B cell (primary cell): Measurements from ENCODE around the gene MUC13. TPM values are rescaled to one million over a fixed set of nuclear protein-coding genes. Genes with fewer than 3 reads are reported as not detected.

Source experiments
- ATAC-seq: fragments of 200-7000 bp; cut with Tn5 transposase; one replicate; pipeline ENCODE4 v1.10.0; 2021; ENCODE audit warnings: low read depth, mild to moderate bottlenecking, moderate number of reproducible peaks, moderate library complexity
- CTCF ChIA-PET: fragments of 350-600 bp; sonication (Branson Sonifier 250); formaldehyde crosslinking; loops from one replicate; lab custom pipeline; 2021; ENCODE audit warnings: antibody characterized with exemption, inconsistent platforms; lab: Charles Lee
- POLR2A ChIA-PET: fragments of 350-600 bp; sonication (Branson Sonifier 250); formaldehyde crosslinking; loops from one replicate; lab custom pipeline; 2021; ENCODE audit warnings: antibody characterized with exemption; lab: Charles Lee
- DNase-seq: peaks from one replicate; pipeline ENCODE4 v3.0.0; 2013
- H2AFZ ChIP-seq: 2 replicates; pipeline ENCODE4 v1.6.1; 2012; ENCODE audit warnings: mild to moderate bottlenecking, low read depth, low read length; ENCODE audit not compliant: insufficient read depth, poor library complexity, severe bottlenecking
- H3K27ac ChIP-seq, 2 donors: 1 replicate in 1 of 2; 2 replicates in 1 of 2; pipeline ENCODE4 v1.5.1; 2012 to 2013; ENCODE audit warnings: low read length in 2 of 2, mild to moderate bottlenecking in 2 of 2, moderate library complexity in 1 of 2
- H3K27me3 ChIP-seq, 4 experiments: fragments of 200-600 bp in 1 of 4; sonication (generic) in 1 of 4; replicated peaks in 1 of 4; 1 replicate in 2 of 4; 2 replicates in 2 of 4; pipeline versions ENCODE4 v1.6.1 to v1.7.0; 2013 to 2016; ENCODE audit warnings: low read length in 3 of 4, mild to moderate bottlenecking in 2 of 4, mixed read lengths in 1 of 4, moderate library complexity in 1 of 4; ENCODE audit not compliant: insufficient read depth in 4 of 4, control insufficient read depth in 3 of 4; ENCODE audit errors: control extremely low read depth in 1 of 4
- H3K36me3 ChIP-seq, 2 experiments: replicated peaks in 1 of 2; 1 replicate in 1 of 2; 2 replicates in 1 of 2; pipeline versions ENCODE4 v1.6.1 to v1.7.1; 2013; ENCODE audit warnings: low read length in 1 of 2; ENCODE audit not compliant: insufficient read depth in 2 of 2, control insufficient read depth in 1 of 2; ENCODE audit errors: control extremely low read depth in 1 of 2, extremely low read depth in 1 of 2
- H3K4me1 ChIP-seq, 2 donors: fragments of 200-600 bp in 1 of 2; sonication (generic) in 1 of 2; 1 replicate in 1 of 2; 2 replicates in 1 of 2; pipeline versions ENCODE4 v1.5.1 to v1.6.1; 2013 to 2017; ENCODE audit warnings: low read length in 2 of 2; ENCODE audit not compliant: control insufficient read depth in 2 of 2, insufficient read depth in 2 of 2
- H3K4me2 ChIP-seq: replicated peaks from 2 replicates; pipeline ENCODE3; 2012; ENCODE audit warnings: mild to moderate bottlenecking, low read depth, low read length; ENCODE audit not compliant: poor library complexity, severe bottlenecking
- H3K4me3 ChIP-seq, 5 experiments: fragments of 200-600 bp in 1 of 5; sonication (generic) in 1 of 5; 1 replicate in 3 of 5; 2 replicates in 2 of 5; pipeline versions ENCODE4 v1.5.1 to v1.7.0; 2011 to 2016; ENCODE audit warnings: low read length in 4 of 5, mild to moderate bottlenecking in 4 of 5, low read depth in 2 of 5, control low read depth in 1 of 5, moderate library complexity in 1 of 5; ENCODE audit not compliant: insufficient read depth in 1 of 5; ENCODE audit errors: control extremely low read depth in 1 of 5, extremely low read depth in 1 of 5
- H3K79me2 ChIP-seq: fragments of 200-600 bp; sonication (generic); one replicate; pipeline ENCODE4 v1.6.0; 2016; ENCODE audit warnings: low read length; ENCODE audit not compliant: control insufficient read depth, insufficient read depth
- H3K9ac ChIP-seq: fragments of 200-600 bp; sonication (generic); 2 replicates; pipeline ENCODE4 v1.6.1; 2017; ENCODE audit warnings: mild to moderate bottlenecking, low read length, moderate library complexity
- H3K9me3 ChIP-seq, 3 donors: one replicate each; pipeline versions ENCODE4 v1.6.1 to v1.7.1; 2013; ENCODE audit warnings: low read length in 2 of 3; ENCODE audit not compliant: control insufficient read depth in 2 of 3, insufficient read depth in 1 of 3; ENCODE audit errors: control extremely low read depth in 1 of 3
- H4K20me1 ChIP-seq: 2 replicates; pipeline ENCODE4 v1.6.0; 2012; ENCODE audit warnings: mild to moderate bottlenecking, low read length; ENCODE audit not compliant: insufficient read depth, control insufficient read depth, poor library complexity, severe bottlenecking
- H3K27ac Mint-ChIP-seq: one replicate; pipeline ENCODE4 v1.8.0; 2021; ENCODE audit warnings: mixed read lengths
- H3K27me3 Mint-ChIP-seq: one replicate; pipeline ENCODE4 v1.8.0; 2021; ENCODE audit warnings: mixed read lengths
- H3K4me1 Mint-ChIP-seq: one replicate; pipeline ENCODE4 v1.8.0; 2021; ENCODE audit warnings: mixed read lengths
- H3K4me3 Mint-ChIP-seq: one replicate; pipeline ENCODE4 v1.8.0; 2021; ENCODE audit warnings: mixed read lengths
- H3K9me3 Mint-ChIP-seq: one replicate; pipeline ENCODE4 v1.8.0; 2022; ENCODE audit warnings: mixed read lengths; ENCODE audit not compliant: insufficient read depth
- CTCF ChIP-seq: fragments of 200-600 bp; IDR thresholded peaks from one replicate; pipeline ENCODE4 v1.8.0; 2022; ENCODE audit warnings: antibody characterized with exemption, mild to moderate bottlenecking
- EZH2 ChIP-seq: IDR thresholded peaks from 2 replicates; pipeline ENCODE4 v1.6.1; 2012; ENCODE audit warnings: borderline replicate concordance, low read depth, mild to moderate bottlenecking, moderate library complexity, low read length; ENCODE audit not compliant: insufficient read depth, poor library complexity, severe bottlenecking
- WGBS: methylation state at CpG from one replicate; pipeline ENCODE4 v1.1.5; 2013; ENCODE audit warnings: missing lambda C conversion rate; ENCODE audit not compliant: insufficient coverage; 5-methylcytosine and 5-hydroxymethylcytosine counted together
- intact Hi-C: fragments of 100-400 bp; cut with micrococcal nuclease; formaldehyde crosslinking; loops from one replicate; pipeline ENCODE4 v1.10.0; 2022
- polyA plus RNA-seq: library from polyadenylated mRNA; depleted of rRNA; stranded (reverse); fragments of >200 nt; gene quantifications from 2 replicates; pipeline ENCODE4 v1.2.3, GENCODE V29; 2012
- total RNA-seq, 2 donors: library from RNA; stranded (reverse); fragments of 120-200 nt in 1 of 2; gene quantifications; 1 replicate in 1 of 2; 2 replicates in 1 of 2; pipeline versions ENCODE4 v1.2.3 to v1.2.4, GENCODE V29; 2013 to 2022

The MUC13 gene
- total and polyA plus RNA-seq, 2 donors (not counting 1 experiment from before 2014, with no cell fraction given), result not detected

GRCh38 chr3:124896824-124897526, 37.6 kb downstream of the MUC13 start:
- ChIA-PET POLR2A (no interaction called here), CTCF (no interaction called here)
- Histone ChIP-seq H3K4me2 (no peak overlapping the region), H3K4me3 (no peak overlapping the region), H3K4me1 (peaks cover 0 to 4% of the 10 kb centered on the region in 2 donors), H3K27me3 (no peaks in the 10 kb centered on the region), H3K9ac (no peak overlapping the region), H3K9me3 (peaks cover 0 to 2% (median 0%) of the 10 kb centered on the region in 3 donors), H3K79me2 (no peaks in the 10 kb centered on the region), H3K36me3 (no peaks in the 10 kb centered on the region), H4K20me1 (no peaks in the 10 kb centered on the region), H3K27ac (no peak overlapping the region), H2AFZ (no peak overlapping the region)
- ATAC-seq (no peak), DNase-seq (no peak)
- intact Hi-C loops, result no loop called here
- no peaks in the 10 kb centered on the region for H3K9me3 Mint-ChIP-seq
- H3K4me1 Mint-ChIP-seq, result peaks cover 2% of the 10 kb centered on the region
- peaks cover 17% of the 10 kb centered on the region for H3K27me3 Mint-ChIP-seq
- no CpG with 5 or more reads among the region's 1 CpG for WGBS
- TF ChIP-seq CTCF, result no peak
- no peak for TF ChIP-seq EZH2
- no peak overlapping the region for H3K4me3 Mint-ChIP-seq
- H3K27ac Mint-ChIP-seq, result no peak overlapping the region

GRCh38 chr3:124895756-124896155, 38.8 kb downstream of the MUC13 start:
- DNase-seq, result no peak
- Histone ChIP-seq H3K4me3 (no peak overlapping the region), H4K20me1 (no peaks in the 10 kb centered on the region), H3K36me3 (no peaks in the 10 kb centered on the region), H3K4me1 (no peaks in the 10 kb centered on the region), H3K27ac (no peak overlapping the region), H3K27me3 (peaks cover 0 to 3% (median 0%) of the 10 kb centered on the region in 4 experiments), H3K79me2 (no peaks in the 10 kb centered on the region), H3K4me2 (no peak overlapping the region), H3K9ac (no peak overlapping the region), H3K9me3 (no peaks in the 10 kb centered on the region), H2AFZ (no peak overlapping the region)
- intact Hi-C loops, result no loop called here
- ChIA-PET POLR2A (no interaction called here), CTCF (no interaction called here)
- no peak for ATAC-seq
- 92% methylated on average over 4 of the region's 7 CpGs for WGBS
- H3K27ac Mint-ChIP-seq, result no peak overlapping the region
- H3K4me3 Mint-ChIP-seq, result no peak overlapping the region
- TF ChIP-seq CTCF (no peak), EZH2 (no peak)
- H3K4me1 Mint-ChIP-seq, result peaks cover under 1% of the 10 kb centered on the region
- H3K27me3 Mint-ChIP-seq, result peaks cover 19% of the 10 kb centered on the region
- H3K9me3 Mint-ChIP-seq, result no peaks in the 10 kb centered on the region
